SK-N-MC (cell line): ENCODE results near the gene OR2A42.
"Not testable (repeated sequence)": the region's sequence is repeated elsewhere in the genome, so short reads cannot be mapped to it uniquely, and the experiment has no call there.

Experiments used
- EZH2 ChIP-seq: fragments of 200-600 bp; sonication (generic); IDR thresholded peaks from one replicate; pipeline ENCODE4 v1.6.1; 2017; ENCODE audit warnings: antibody characterized with exemption
- FOXP2 ChIP-seq: optimal IDR thresholded peaks from 2 replicates; pipeline ENCODE3; 2011; ENCODE audit warnings: mild to moderate bottlenecking, moderate library complexity; ENCODE audit not compliant: insufficient read depth; ENCODE audit errors: extremely low read length, control extremely low read depth
- POLR2AphosphoS5 ChIP-seq: IDR thresholded peaks from 2 replicates; pipeline ENCODE4 v1.6.1; 2012; ENCODE audit warnings: mild to moderate bottlenecking, low read depth, low read length, borderline replicate concordance

DNA sequence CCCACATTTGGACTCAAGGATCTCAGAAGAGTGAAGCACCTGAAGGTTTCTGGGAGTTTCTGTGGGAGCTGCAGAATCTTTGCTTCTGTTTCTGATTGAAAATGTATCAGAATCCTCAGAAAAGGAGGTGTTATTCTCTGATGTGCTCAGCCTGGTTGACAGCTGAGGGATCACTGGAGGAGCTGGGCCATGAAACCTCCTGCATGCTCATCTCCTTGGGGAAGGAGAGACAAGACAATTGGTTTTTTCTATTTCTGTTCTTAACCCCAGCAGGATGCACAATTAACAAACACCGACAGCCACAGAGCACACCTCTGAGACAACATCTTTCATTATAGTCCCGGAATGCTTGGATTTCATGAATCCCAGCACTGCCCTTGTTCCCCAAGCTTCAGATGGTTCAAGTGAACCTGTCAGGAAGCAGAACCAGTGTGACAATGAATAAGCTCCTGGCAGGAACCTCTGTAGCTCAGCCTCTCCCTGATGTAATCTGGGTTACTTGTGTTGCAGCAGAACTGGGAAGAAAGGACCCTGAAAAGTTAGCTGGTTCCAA is 799 bp downstream of the OR2A42 start:
- TF ChIP-seq POLR2AphosphoS5, EZH2, FOXP2: not testable (repeated sequence)
